Breast epithelium (tissue), 3 donors: ENCODE measurements around the gene KLF15.

Experiments
- POLR2AphosphoS5 ChIP-seq, 3 donors: sonication (generic); formaldehyde crosslinking; IDR thresholded peaks; one replicate each; pipeline ENCODE4 v1.6.1; 2017; ENCODE audit warnings: antibody characterized with exemption in 3 of 3
- TF ChIP-seq, protein P1 (sequence below), 3 donors: fragments of 450-650 bp; IDR thresholded peaks; one replicate each; pipeline ENCODE4 v1.5.1; 2016 to 2017; ENCODE audit warnings: antibody characterized with exemption in 3 of 3, mild to moderate bottlenecking in 3 of 3, moderate library complexity in 3 of 3

DNA sequence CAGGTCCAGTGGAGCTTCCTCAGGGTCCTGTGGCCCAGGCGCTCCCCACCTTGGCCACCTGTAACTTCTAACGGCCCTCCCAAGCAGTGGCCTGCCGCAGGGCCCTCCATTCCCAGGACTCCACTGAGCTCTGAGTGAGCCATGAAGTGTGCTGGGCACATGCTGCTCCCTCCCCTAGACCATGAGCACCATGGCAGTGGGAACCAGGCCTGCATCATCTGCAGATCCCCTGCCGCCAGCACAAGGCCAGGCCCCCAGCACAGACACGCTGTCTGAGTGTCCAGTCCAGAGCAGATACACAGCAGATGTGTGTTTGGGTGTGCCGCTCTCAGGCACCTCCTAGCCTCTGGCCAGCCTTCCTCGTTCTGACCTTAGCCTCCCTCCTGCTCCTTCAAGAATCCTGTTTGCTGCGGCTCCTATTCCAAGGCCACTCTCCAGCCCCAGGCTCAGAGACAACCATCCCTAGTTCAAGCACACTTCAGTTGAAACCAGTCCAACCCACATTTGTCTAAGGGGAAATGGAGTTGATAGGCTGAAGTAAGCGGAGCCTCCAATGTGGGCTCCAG is 7.0 kb upstream of the KLF15 start:
- TF ChIP-seq, protein P1, sequence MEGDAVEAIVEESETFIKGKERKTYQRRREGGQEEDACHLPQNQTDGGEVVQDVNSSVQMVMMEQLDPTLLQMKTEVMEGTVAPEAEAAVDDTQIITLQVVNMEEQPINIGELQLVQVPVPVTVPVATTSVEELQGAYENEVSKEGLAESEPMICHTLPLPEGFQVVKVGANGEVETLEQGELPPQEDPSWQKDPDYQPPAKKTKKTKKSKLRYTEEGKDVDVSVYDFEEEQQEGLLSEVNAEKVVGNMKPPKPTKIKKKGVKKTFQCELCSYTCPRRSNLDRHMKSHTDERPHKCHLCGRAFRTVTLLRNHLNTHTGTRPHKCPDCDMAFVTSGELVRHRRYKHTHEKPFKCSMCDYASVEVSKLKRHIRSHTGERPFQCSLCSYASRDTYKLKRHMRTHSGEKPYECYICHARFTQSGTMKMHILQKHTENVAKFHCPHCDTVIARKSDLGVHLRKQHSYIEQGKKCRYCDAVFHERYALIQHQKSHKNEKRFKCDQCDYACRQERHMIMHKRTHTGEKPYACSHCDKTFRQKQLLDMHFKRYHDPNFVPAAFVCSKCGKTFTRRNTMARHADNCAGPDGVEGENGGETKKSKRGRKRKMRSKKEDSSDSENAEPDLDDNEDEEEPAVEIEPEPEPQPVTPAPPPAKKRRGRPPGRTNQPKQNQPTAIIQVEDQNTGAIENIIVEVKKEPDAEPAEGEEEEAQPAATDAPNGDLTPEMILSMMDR (IDR thresholded peaks at IDR 0.05) = no peak
- no peak for TF ChIP-seq POLR2AphosphoS5 (IDR thresholded peaks at IDR 0.05)
